Osteoblast (primary cell): Measurements from ENCODE around the gene KIF4A. TPM values are rescaled to one million over a fixed set of nuclear protein-coding genes. Genes with fewer than 3 reads are reported as not detected.

Source experiments
- DNase-seq: peaks from one replicate; pipeline ENCODE4 v3.0.0; 2011; ENCODE audit warnings: low spot score, mixed read lengths; ENCODE audit not compliant: insufficient read length; ENCODE audit errors: missing footprints
- H2AFZ ChIP-seq: 2 replicates; pipeline ENCODE4 v1.6.0; 2011; ENCODE audit warnings: mild to moderate bottlenecking, low read length
- H3K27ac ChIP-seq: 2 replicates; pipeline ENCODE4 v1.5.1; 2011; ENCODE audit warnings: mild to moderate bottlenecking, low read depth, low read length, moderate library complexity
- H3K27me3 ChIP-seq: 2 replicates; pipeline ENCODE4 v1.6.0; 2012; ENCODE audit warnings: mild to moderate bottlenecking, control low read depth, inconsistent platforms, low read length, moderate library complexity; ENCODE audit not compliant: insufficient read depth
- H3K36me3 ChIP-seq: 2 replicates; pipeline ENCODE4 v1.5.1; 2011; ENCODE audit warnings: mild to moderate bottlenecking, low read length, control low read depth, moderate library complexity; ENCODE audit not compliant: insufficient read depth
- H3K4me1 ChIP-seq: 2 replicates; pipeline ENCODE4 v1.5.1; 2011; ENCODE audit warnings: mild to moderate bottlenecking, low read length, control low read depth, moderate library complexity; ENCODE audit not compliant: insufficient read depth
- H3K4me2 ChIP-seq: 2 replicates; pipeline ENCODE4 v1.6.0; 2011; ENCODE audit warnings: mild to moderate bottlenecking, low read length; ENCODE audit not compliant: insufficient read depth
- H3K4me3 ChIP-seq: fragments of 200-600 bp; sonication (generic); 3 replicates; pipeline ENCODE4 v1.5.1; 2012; ENCODE audit warnings: mild to moderate bottlenecking, low read length, inconsistent platforms; ENCODE audit not compliant: insufficient read depth
- H3K79me2 ChIP-seq: 2 replicates; pipeline ENCODE4 v1.6.0; 2012; ENCODE audit warnings: mild to moderate bottlenecking, low read length, control low read depth, inconsistent platforms; ENCODE audit not compliant: insufficient read depth
- H3K9me3 ChIP-seq: 2 replicates; pipeline ENCODE4 v1.5.1; 2011; ENCODE audit warnings: low read depth, low read length, control low read depth
- H4K20me1 ChIP-seq: 2 replicates; pipeline ENCODE4 v1.6.0; 2012; ENCODE audit warnings: mild to moderate bottlenecking, low read length, control low read depth; ENCODE audit not compliant: insufficient read depth
- total RNA-seq: library from RNA; depleted of rRNA; stranded (reverse); fragments of >200 nt; gene quantifications from 2 replicates; pipeline ENCODE4 v1.2.3, GENCODE V29; 2012
- TF ChIP-seq, protein P1 (sequence below): IDR thresholded peaks from 2 replicates; pipeline ENCODE4 v1.5.1; 2011; ENCODE audit warnings: mild to moderate bottlenecking, low read depth, low read length, moderate library complexity; ENCODE audit errors: extremely low read depth

KIF4A gene
- total RNA-seq, 1 donor = 2.2 TPM

DNA sequence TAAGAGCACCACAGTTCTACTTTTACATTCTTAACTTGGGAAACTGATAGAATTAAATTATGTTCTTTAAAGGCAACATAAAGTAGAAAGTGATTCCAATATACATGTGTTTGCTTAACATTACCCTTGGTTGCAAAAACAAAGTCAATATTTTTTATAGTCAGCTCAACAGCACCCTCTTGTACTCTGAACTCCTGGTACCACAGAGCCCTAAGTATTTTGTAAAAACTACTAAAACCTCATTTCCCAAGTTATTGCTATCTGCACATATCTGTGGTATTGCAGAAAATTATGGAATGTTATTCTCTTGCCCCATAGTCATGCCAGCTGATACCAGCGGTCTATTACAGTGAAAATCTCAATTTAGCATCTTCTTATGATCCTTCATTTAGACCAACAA is 2.9 kb downstream of the KIF4A start:
- H3K79me2 ChIP-seq = peaks cover 62% of the 10 kb centered on the region
- H3K4me2 ChIP-seq = peak overlapping the region; percentile 50
- no peak overlapping the region for H3K27ac ChIP-seq
- no peak for DNase-seq
- H3K27me3 ChIP-seq = peaks cover 2% of the 10 kb centered on the region
- peaks cover 6% of the 10 kb centered on the region for H3K36me3 ChIP-seq
- no peak overlapping the region for H2AFZ ChIP-seq
- no peak overlapping the region for H3K4me3 ChIP-seq
- no peaks in the 10 kb centered on the region for H4K20me1 ChIP-seq
- TF ChIP-seq, protein P1, sequence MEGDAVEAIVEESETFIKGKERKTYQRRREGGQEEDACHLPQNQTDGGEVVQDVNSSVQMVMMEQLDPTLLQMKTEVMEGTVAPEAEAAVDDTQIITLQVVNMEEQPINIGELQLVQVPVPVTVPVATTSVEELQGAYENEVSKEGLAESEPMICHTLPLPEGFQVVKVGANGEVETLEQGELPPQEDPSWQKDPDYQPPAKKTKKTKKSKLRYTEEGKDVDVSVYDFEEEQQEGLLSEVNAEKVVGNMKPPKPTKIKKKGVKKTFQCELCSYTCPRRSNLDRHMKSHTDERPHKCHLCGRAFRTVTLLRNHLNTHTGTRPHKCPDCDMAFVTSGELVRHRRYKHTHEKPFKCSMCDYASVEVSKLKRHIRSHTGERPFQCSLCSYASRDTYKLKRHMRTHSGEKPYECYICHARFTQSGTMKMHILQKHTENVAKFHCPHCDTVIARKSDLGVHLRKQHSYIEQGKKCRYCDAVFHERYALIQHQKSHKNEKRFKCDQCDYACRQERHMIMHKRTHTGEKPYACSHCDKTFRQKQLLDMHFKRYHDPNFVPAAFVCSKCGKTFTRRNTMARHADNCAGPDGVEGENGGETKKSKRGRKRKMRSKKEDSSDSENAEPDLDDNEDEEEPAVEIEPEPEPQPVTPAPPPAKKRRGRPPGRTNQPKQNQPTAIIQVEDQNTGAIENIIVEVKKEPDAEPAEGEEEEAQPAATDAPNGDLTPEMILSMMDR = no peak
- peaks cover 10% of the 10 kb centered on the region for H3K4me1 ChIP-seq
- H3K9me3 ChIP-seq = no peaks in the 10 kb centered on the region

DNA sequence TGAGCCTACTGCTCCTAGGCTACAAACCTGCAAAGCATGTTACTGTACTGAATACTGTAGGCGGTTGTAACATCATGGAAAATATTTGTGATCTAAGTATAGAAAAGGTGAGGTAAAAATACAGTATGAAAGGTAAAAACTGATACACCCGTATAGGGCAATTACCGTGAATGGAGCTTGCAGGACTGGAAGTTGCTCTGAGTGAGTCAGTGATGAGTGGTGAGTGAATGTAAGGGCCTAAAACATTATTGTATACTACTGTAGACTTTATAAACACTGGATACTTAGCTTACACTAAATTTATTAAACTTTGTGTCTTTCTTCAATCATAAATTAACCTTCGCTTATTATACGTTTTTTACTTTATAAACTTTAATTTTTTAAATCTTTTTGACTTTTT is 3.7 kb downstream of the KIF4A start:
- Histone ChIP-seq H3K79me2 (peaks cover 63% of the 10 kb centered on the region), H3K4me2 (peak overlapping the region; percentile 50)
- TF ChIP-seq, protein P1 = no peak

DNA sequence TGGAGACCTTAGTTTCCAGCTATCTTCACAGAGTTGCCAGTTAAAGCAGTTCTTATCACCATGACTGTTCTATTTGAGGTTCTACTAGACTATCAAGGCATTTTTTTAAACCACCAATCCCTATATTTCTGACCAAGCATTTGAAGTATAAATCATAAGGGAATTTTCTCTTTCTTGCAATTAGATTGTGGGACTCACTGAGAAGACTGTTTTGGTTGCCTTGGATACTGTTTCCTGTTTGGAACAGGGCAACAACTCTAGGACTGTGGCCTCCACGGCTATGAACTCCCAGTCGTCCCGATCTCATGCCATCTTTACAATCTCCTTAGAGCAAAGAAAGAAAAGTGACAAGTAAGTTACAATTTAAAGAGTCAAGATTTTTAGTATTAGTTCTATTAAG is 11.8 kb downstream of the KIF4A start:
- no peak overlapping the region for H3K4me3 ChIP-seq
- peak overlapping the region; percentile 45 for H2AFZ ChIP-seq
- TF ChIP-seq, protein P1 = no peak

More for the DNA sequence above, 3.7 kb downstream of the KIF4A start:
- no peaks in the 10 kb centered on the region for H4K20me1 ChIP-seq
- H3K4me1 ChIP-seq = peaks cover 10% of the 10 kb centered on the region
- no peaks in the 10 kb centered on the region for H3K36me3 ChIP-seq
- no peak for DNase-seq
- H2AFZ ChIP-seq = no peak overlapping the region
- no peak overlapping the region for H3K4me3 ChIP-seq
- peaks cover 4% of the 10 kb centered on the region for H3K27me3 ChIP-seq
- peak overlapping the region; percentile 23 for H3K27ac ChIP-seq
- H3K9me3 ChIP-seq = no peaks in the 10 kb centered on the region

DNA sequence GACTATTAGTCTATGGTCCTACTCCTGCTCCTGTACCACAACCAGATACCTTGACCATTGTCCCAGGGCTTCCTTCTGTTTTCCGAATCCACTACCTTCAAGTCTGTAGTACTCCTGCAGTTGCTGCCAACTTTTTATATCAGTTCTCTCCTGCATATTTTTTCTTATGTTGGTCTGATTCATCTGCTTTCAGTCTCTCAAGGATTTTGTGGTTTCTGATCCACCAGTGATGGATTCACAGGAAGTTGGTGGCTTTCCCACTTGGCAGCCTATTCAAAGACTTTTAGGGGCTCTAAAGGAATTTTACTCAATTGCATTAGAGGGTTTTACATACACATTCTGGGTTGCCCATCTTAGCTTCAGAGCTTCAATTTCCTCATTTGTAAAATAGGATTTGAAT is 23.6 kb downstream of the KIF4A start:
- Histone ChIP-seq H3K27ac (no peak overlapping the region), H3K4me3 (no peak overlapping the region), H4K20me1 (no peaks in the 10 kb centered on the region), H2AFZ (no peak overlapping the region), H3K4me1 (peaks cover 10% of the 10 kb centered on the region), H3K36me3 (no peaks in the 10 kb centered on the region), H3K27me3 (no peaks in the 10 kb centered on the region), H3K79me2 (peaks cover 21% of the 10 kb centered on the region), H3K9me3 (no peaks in the 10 kb centered on the region), H3K4me2 (peak overlapping the region; percentile 16)
- no peak for DNase-seq
- TF ChIP-seq, protein P1 = no peak

More for the DNA sequence above, 11.8 kb downstream of the KIF4A start:
- H3K27me3 ChIP-seq = peaks cover 4% of the 10 kb centered on the region
- no peaks in the 10 kb centered on the region for H3K36me3 ChIP-seq
- peak overlapping the region; percentile 20 for H3K4me2 ChIP-seq
- H3K79me2 ChIP-seq = peaks cover 14% of the 10 kb centered on the region
- H4K20me1 ChIP-seq = no peaks in the 10 kb centered on the region
- H3K4me1 ChIP-seq = peaks cover 9% of the 10 kb centered on the region
- peak overlapping the region; percentile 67 for H3K27ac ChIP-seq
- no peaks in the 10 kb centered on the region for H3K9me3 ChIP-seq
- no peak for DNase-seq
